ENCODE measurements around the gene NCKAP5L.

The NCKAP5L gene

GRCh38 chr12:49796155-49796554, 32.1 kb downstream of the NCKAP5L start:
- Histone ChIP-seq H3K36me3 (replicated peaks; ENCODE audit: insufficient read depth, low read length) (no peaks in the 10 kb centered on the region), H2AFZ (ENCODE audit: low read length) (no peak overlapping the region), H3K79me2 (ENCODE audit: low read length) (no peaks in the 10 kb centered on the region), H3K4me2 (ENCODE audit: low read depth, low read length) (no peak overlapping the region), H3K27me3 (replicated peaks; ENCODE audit: insufficient read depth, low read length) (peaks cover under 1% of the 10 kb centered on the region), H3K4me3 (ENCODE audit: low read length) (no peak overlapping the region), H4K20me1 (ENCODE audit: insufficient read depth, low read length) (no peaks in the 10 kb centered on the region), H3K9me2 (replicated peaks; ENCODE audit: insufficient read depth, low read length) (no peaks in the 10 kb centered on the region), H3K9ac (ENCODE audit: low read length) (no peak overlapping the region), H3K4me1 (ENCODE audit: low read length) (no peaks in the 10 kb centered on the region), H3K9me3 (replicated peaks; ENCODE audit: insufficient read depth, low read length) (no peaks in the 10 kb centered on the region), H3K27ac (ENCODE audit: low read length) (no peak overlapping the region), H3F3A (ENCODE audit: insufficient read depth, low read length) (no peaks in the 10 kb centered on the region)
- no peak for TF ChIP-seq EZH2phosphoT487 (IDR thresholded peaks at IDR 0.05; ENCODE audit: low read length)
- TF ChIP-seq EZH2 (optimal IDR thresholded peaks at IDR 0.05; ENCODE audit: low read depth, low read length), result no peak
- no peak for TF ChIP-seq CTCF (IDR thresholded peaks at IDR 0.05; ENCODE audit: low read length)
- no peak for DNase-seq

- H4K20me1 ChIP-seq (ENCODE audit: insufficient read depth, low read length), result no peaks in the 10 kb centered on the region
- no peaks in the 10 kb centered on the region for H3K79me2 ChIP-seq (ENCODE audit: low read length)
- H2AFZ ChIP-seq (ENCODE audit: low read length), result no peak overlapping the region
- H3K9me3 ChIP-seq (replicated peaks; ENCODE audit: insufficient read depth, low read length), result no peaks in the 10 kb centered on the region
- no peaks in the 10 kb centered on the region for H3K36me3 ChIP-seq (replicated peaks; ENCODE audit: insufficient read depth, low read length)
- H3K9me2 ChIP-seq (replicated peaks; ENCODE audit: insufficient read depth, low read length), result no peaks in the 10 kb centered on the region
- no peaks in the 10 kb centered on the region for H3K4me1 ChIP-seq (ENCODE audit: low read length)
- TF ChIP-seq EZH2phosphoT487 (IDR thresholded peaks at IDR 0.05; ENCODE audit: low read length) (no peak), EZH2 (optimal IDR thresholded peaks at IDR 0.05; ENCODE audit: low read depth, low read length) (no peak), CTCF (IDR thresholded peaks at IDR 0.05; ENCODE audit: low read length) (no peak)
- H3F3A ChIP-seq (ENCODE audit: insufficient read depth, low read length), result no peaks in the 10 kb centered on the region
- H3K4me2 ChIP-seq (ENCODE audit: low read depth, low read length), result no peak overlapping the region
- no peak overlapping the region for H3K27ac ChIP-seq (ENCODE audit: low read length)
- H3K4me3 ChIP-seq (ENCODE audit: low read length), result no peak overlapping the region
- peaks cover 6% of the 10 kb centered on the region for H3K27me3 ChIP-seq (replicated peaks; ENCODE audit: insufficient read depth, low read length)
- DNase-seq, result no peak
- no peak overlapping the region for H3K9ac ChIP-seq (ENCODE audit: low read length)
Observed at GRCh38 chr12:49795654-49796105, 32.5 kb downstream of the NCKAP5L start.

GRCh38 chr12:49794811-49795653, 33.2 kb downstream of the NCKAP5L start:
- Histone ChIP-seq H3K79me2 (ENCODE audit: low read length) (no peaks in the 10 kb centered on the region), H3K9me3 (replicated peaks; ENCODE audit: insufficient read depth, low read length) (no peaks in the 10 kb centered on the region), H3K9me2 (replicated peaks; ENCODE audit: insufficient read depth, low read length) (no peaks in the 10 kb centered on the region), H3F3A (ENCODE audit: insufficient read depth, low read length) (no peaks in the 10 kb centered on the region), H3K27me3 (replicated peaks; ENCODE audit: insufficient read depth, low read length) (peaks cover 11% of the 10 kb centered on the region), H3K36me3 (replicated peaks; ENCODE audit: insufficient read depth, low read length) (no peaks in the 10 kb centered on the region), H3K4me3 (ENCODE audit: low read length) (no peak overlapping the region), H4K20me1 (ENCODE audit: insufficient read depth, low read length) (no peaks in the 10 kb centered on the region), H2AFZ (ENCODE audit: low read length) (no peak overlapping the region), H3K4me1 (ENCODE audit: low read length) (no peaks in the 10 kb centered on the region), H3K27ac (ENCODE audit: low read length) (no peak overlapping the region), H3K4me2 (ENCODE audit: low read depth, low read length) (no peak overlapping the region), H3K9ac (ENCODE audit: low read length) (no peak overlapping the region)
- no peak for DNase-seq
- TF ChIP-seq EZH2 (optimal IDR thresholded peaks at IDR 0.05; ENCODE audit: low read depth, low read length) (no peak), CTCF (IDR thresholded peaks at IDR 0.05; ENCODE audit: low read length) (no peak), EZH2phosphoT487 (IDR thresholded peaks at IDR 0.05; ENCODE audit: low read length) (no peak)

Measured in MM.1S (cell line).